Measurements from ENCODE around the gene ZNF587B.
"Not testable (repeated sequence)": the region's sequence is repeated elsewhere in the genome, so short reads cannot be mapped to it uniquely, and the experiment has no call there.

ZNF587B gene

DNA sequence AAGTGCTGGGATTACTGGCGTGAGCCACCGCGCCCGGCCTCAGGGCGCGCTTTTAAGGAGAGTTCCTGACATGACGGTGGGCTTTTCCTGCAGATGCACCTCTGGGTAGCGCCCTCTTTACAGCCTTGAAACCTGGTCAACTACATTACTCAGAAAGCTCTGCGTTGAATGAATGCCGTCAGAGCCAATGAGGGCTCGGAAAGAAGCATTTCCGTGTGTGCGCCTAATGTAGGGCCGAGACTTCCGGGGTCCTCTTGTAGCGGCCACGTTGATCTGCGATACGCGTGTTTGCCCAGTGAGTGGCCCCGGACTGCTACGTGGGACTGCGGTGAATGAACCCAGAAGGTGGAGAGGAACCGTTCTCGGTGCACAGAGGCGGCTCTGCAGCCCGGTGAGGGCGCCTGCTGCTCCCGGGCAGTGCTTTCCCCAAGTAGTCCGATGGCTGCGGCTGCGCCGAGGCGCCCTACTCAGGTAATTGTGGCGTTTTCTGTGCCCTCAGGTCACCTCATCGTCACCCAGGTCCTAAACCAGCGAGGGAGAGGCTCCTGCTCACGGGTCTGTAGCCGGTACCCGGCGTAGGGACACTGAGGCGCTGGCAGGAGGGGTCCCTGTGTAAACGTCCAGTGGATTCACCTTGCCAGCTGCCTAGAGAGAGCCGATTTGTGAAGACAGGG lies 10.5 kb upstream of the ZNF587B start:
- DNase-seq (ENCODE audit: low spot score) = peak; percentile 87

DNA sequence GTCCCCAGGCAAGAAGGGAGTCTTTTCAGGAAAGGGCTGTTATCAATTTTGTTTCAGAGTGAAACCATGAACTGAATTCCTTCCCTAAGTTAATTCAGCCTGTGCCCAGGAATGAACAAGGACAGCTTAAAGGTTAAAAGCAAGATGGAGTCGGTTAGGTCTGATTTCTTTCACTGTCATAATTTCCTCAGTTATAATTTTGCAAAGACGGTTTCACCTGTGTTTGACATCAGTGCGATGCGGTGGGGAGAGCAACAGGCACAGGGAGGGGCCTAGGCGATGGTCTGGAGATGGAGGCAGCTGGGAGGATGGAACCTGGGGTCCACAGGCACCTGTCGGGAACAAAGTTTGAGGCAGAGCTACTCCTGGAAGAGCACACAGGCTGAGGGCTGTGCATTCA lies 9.5 kb upstream of the ZNF587B start:
- DNase-seq (ENCODE audit: low spot score) = no peak

DNA sequence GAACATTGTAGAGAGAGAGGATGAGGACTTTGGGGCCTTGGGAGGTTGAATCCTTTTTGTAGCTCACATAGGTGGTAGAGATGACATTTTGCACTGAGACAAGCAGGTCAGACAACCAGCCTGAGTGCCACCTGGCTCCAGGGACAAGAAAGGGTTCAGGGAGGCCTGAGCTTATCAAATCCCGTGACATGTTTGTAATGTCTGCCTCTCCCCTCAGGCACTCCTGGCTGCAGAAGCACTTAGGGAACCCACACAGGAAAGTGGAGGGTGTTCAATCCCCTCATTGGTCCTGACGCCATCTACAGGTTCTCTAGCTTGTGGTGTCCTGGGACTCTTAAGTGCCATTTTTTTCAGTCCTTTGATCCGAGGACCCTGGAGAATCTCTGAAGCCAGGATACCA lies 9.0 kb upstream of the ZNF587B start:
- not testable (repeated sequence) for DNase-seq (ENCODE audit: low spot score)

DNA sequence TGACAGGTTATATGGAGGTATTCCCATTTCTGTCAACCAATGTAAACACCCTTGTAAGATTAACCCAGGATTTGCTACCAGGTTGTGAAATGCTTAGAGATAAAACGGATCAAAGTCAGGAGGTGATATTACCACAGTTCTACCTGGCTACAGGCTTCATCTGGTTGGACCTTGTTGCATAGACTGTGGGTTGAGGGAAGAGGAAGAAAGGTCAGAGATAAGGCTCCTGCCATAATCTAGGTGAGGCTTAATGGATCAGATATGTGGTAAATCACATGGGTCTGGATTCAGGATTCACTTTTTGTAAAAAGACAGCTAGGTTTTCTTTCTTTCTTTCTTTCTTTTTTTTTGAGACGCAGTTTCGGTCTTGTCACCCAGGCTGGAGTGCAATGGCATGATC lies 8.6 kb upstream of the ZNF587B start:
- not testable (repeated sequence) for DNase-seq (ENCODE audit: low spot score)

DNA sequence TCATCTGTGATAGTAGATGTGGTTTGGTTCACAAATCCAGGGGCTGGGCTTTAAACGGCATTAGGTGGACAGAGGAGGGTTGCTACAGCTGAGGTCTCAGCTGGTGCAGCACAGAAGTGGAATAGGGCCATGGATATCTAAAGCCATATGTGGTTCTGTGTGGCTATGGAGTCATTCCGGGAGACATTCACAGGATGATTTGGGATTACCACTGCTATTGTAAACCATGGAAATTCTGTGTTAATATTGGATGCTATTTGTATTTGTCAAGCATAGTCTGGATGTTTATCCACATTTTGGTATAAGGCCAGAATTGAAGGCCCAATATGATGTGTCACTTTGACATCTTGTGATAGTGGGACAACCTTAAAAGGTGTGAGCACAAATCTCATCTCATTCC lies 6.9 kb upstream of the ZNF587B start:
- DNase-seq (ENCODE audit: low spot score) = not testable (repeated sequence)

DNA sequence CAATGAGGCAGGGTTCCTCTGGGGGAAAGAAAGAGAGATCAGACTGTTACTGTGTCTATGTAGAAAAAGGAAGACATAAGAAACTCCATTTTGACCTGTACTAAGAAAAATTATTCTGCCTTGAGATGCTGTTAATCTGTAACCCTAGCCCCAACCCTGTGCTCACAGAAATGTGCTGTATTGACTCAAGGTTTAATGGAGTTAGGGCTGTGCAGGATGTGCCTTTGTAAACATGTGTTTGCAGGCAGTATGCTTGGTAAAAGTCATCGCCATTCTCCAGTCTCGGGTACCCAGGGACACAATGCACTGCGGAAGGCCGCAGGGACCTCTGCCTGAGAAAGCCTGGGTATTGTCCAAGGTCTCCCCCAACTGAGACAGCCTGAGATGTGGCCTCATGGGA lies 6.5 kb upstream of the ZNF587B start:
- not testable (repeated sequence) for DNase-seq (ENCODE audit: low spot score)

DNA sequence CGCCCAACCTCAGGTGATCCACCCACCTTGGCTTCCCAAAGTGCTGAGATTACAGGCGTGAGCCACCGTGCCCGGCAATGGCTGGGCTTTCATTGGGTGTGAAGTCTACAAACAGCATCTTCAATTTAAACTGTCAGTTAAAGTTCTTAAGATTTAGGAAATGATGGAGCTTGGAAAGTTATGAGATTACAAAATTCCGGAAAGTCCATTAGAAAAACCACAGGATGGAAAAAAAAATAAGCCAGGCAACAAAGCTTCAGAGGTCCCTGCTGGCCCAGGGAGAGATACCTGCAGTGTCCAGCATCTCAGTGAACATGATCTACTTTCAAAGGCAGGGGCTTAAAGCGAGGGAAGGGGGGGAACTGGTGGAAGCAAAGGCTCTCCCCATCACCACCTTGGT lies 4.6 kb upstream of the ZNF587B start:
- no peak for DNase-seq (ENCODE audit: low spot score)

DNA sequence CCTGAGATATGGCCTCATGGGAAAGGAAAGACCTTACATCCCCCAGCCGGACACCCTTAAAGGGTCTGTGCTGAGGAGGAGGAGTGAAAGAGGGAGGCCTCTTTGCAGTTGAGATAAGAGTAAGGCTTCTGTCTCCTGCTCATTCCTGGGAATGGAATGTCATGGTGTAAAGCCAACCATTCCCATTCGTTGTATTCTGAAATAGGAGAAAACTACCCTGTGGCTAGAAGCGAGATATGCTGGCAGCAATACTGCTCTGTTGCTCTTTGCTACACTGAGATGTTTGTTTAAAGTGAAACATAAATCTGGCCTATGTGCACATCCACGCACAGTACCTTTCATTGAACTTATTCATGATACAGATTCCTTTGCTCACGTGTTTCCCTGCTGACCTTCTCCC lies 783 bp upstream of the ZNF587B start:
- DNase-seq (ENCODE audit: low spot score) = no peak

DNA sequence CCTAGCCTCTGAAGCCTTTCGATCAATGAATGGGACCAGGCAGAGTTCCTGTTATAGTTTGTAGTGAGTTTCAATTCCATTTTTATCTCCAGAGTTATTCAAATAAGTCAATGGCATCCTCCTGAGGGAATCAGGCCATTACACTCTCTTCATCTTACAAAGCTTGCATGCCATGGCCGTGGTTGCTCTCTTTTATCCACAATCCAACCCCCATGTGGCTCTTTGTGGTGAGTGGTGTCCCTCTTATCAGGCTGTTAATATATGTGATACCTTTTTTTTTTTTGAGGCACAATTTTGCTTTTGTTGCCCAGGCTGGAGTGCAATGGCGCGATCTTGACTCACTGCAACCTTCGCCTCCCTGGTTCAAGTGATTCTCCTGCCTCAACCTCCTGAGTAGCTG lies 6.9 kb downstream of the ZNF587B start:
- not testable (repeated sequence) for DNase-seq (ENCODE audit: low spot score)

DNA sequence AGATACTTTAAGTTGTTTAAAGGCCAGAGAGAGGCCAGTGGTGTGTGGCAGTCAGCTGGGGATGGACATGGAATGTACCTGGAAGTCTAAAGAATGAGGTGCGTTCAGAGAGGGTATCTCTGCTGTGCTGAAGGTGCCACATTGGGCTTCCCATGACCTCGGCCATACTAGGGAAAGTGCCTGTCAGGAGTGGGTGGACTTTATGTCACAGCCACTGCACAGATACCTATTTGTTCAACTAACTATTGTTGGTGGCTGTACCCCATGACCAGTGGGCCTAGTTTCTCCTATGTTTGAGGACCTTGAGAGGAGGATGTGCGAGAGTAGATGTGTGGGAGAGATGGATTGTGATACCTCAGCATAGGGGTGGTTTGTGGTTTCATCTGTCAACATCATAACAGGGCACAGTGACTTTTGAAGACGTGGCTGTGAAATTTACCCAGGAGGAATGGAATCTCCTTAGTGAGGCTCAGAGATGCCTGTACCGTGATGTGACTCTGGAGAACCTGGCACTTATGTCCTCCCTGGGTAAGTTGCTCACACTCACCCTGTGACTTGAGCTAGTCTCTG lies 8.6 kb downstream of the ZNF587B start:
- DNase-seq (ENCODE audit: low spot score) = not testable (repeated sequence)

DNA sequence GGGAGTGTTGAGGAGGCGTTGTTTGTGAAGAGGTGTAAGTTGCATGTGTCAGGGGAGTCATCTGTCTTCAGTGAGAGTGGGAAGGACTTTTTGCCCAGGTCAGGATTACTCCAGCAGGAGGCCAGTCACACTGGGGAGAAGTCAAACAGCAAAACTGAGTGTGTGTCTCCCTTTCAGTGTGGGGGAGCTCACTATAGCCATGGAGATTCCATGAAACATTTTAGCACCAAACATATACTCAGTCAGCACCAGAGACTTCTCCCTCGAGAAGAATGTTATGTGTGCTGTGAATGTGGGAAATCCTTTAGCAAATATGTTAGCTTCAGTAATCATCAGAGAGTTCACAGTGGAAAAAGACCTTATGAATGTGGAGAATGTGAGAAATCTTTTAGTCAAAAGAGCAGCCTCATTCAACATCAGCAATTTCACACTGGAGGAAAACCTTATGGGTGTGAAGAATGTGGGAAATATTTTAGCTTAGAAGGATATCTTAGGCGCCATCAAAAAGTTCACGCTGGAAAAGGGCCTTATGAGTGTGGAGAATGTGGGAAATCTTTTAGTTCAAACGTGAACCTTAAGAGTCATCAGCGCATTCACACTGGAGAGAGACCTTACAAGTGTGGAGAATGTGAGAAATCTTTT lies 11.1 kb downstream of the ZNF587B start:
- DNase-seq (ENCODE audit: low spot score) = no peak

DNA sequence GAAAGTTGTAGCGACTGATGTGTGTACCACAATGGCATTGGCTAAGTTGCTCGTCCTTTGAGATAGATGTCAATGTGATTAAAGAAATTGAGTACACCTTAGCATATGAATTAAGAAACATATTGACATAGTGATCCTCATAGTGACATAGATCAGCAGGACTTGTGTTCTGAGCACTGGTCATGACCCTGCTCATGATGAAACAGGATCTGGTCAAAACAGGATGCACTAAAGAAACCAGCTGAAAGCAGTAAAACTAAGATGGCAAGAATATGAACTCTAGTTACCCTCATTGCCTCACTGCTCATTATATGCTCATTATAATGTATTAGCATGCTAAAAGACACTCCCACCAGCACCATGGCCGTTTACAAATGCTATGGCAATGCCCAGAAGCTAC lies 17.1 kb downstream of the ZNF587B start:
- DNase-seq (ENCODE audit: low spot score) = not testable (repeated sequence)

DNA sequence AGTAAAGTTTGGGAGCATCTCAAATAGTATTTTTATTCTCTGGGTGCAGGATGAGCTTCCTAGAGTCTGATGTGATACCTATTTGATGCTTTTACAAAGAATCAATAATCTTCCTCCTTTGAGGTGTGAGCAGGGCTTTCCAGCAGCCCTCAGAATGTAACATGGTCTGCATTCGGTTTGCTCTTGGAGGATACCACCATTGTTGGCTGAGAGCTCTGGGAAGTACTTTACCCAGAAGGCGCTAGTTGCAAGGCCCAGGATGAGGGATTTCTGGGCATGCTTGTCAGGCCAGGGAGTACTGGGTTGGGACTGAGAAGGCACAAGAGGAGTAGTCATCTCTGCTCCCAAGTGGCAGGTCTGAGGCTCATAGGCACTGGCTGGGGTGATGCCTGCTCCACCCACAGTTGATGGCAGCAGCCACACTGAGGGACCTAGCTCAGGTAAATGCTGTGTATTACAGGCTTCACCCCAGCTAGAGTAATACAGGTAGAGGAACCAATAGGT lies 19.1 kb downstream of the ZNF587B start:
- not testable (repeated sequence) for DNase-seq (ENCODE audit: low spot score)

DNA sequence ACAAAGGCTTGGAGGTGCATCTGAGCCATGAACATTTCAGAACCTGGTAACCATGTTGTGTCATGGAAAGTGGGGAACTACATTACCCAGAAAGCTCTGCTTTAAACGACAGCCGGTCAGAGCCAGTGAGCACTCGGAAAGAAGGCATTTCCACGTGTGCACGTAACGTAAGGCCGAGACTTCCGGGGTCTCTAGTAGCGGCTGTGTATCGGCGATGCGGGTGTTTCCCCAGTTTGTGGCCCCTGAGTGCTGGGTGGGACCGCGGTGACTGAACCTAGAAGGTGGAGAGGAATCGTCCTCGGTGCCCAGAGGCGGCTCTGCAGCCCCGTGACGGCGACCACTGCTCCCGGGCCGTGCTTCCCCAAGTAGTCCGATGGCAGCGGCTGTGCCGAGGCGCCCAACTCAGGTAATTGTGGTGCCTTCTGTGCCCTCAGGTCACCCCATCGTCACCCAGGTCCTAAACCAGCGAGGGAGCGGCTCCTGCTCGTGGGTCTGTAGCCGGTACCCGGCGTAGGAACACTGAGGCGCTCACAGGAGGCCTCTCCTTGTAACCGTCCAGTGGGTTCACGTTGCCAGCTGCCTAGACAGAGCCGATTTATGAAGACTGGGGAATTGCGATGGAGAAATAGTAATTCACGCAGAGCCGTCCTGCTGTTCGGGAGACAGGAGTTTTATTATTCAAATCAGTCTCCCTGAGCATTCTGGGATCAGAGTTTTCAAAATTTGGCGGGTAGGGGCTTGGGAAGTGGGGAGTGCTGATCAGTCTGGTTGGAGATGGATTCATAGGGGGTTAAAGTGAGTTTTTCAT lies 19.8 kb downstream of the ZNF587B start, which contains the start of gene ZNF587:
TSS of gene ZNF587 (plus strand) at position 194 of the 808 bp plus-strand sequence. CDS start at position 374, 180 bp downstream.
- DNase-seq (ENCODE audit: low spot score) = peak; percentile 81

DNA sequence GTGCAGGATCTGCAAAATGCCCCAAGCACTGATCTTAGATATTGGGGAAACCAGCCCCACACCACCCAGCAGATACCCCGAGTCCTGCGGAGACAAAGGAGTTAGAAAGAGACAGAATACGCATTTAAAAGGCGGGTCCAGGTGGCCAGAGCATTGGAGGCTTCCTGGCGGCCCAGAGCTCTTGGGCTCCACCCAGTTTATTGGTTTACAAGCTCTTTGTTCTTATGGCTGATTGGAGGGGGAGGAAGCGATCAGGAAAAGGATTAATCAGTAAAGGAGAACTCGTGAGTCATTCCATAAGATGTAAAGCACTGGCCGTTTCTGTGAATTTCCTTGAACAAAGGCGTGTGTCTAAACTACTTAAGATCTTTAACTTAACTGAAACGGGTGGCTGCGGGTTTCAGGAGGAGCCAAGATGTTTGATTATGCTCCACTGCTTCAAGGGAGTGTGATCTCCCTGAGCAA lies 20.5 kb downstream of the ZNF587B start:
- DNase-seq (ENCODE audit: low spot score) = no peak

DNA sequence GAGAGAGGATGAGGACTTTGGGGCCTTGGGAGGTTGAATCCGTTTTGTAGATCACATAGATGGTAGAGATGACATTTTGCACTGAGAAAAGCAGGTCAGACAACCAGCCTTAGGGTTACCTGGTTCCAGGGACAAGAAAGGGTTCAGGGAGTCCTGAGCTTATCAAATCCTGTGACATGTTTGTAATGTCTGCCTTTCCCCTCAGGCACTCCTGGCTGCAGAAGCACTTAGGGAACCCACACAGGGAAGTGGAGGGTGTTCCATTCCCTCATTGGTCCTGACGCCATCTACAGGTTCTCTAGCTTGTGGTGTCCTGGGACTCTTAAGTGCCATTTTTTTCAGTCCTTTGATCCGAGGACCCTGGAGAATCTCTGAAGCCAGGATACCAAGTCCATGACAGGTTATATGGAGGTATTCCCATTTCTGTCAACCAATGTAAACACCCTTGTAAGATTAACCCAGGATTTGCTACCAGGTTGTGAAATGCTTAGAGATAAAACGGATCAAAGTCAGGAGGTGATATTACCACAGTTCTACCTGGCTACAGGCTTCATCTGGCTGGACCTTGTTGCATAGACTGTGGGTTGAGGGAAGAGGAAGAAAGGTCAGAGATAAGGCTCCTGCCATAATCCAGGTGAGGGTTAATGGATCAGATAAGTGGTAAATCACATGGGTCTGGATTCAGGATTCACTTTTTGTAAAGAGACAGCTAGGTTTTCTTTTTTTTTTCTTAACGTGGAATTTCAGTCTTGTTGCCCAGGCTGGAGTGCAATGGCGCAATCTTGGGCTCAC lies 21.9 kb downstream of the ZNF587B start:
- DNase-seq (ENCODE audit: low spot score) = not testable (repeated sequence)

DNA sequence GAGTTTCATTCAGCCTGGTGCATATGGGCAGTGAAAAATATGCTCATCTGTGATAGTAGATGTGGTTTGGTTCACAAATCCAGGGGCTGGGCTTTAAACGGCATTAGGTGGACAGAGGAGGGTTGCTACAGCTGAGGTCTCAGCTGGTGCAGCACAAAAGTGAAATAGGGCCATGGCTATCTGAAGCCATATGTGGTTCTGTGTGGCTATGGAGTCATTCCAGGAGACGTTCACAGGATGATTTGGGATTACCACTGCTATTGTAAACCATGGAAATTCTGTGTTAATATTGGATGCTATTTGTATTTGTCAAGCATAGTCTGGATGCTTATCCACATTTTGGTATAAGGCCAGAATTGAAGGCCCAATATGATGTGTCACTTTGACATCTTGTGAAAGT lies 24.0 kb downstream of the ZNF587B start:
- not testable (repeated sequence) for DNase-seq (ENCODE audit: low spot score)

DNA sequence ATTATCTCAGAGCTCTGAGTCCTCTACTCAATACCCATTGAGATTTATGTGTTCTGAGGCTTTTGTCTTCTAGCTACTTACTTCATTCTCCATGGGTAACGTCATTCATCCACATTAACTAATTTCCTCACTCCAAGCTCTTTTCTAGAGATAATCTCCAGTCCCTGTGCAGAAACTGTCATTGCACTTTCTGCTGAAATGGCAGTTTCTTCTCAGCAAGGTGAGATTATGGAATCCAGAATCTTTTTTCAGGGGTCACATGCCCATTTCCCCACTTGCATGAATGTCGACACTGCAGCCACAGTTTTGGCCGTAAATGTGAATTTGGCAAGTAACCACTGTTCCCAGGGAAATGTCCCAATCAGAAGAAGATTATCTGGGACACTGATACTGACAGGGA lies 32.3 kb downstream of the ZNF587B start:
- DNase-seq (ENCODE audit: low spot score) = not testable (repeated sequence)

DNA sequence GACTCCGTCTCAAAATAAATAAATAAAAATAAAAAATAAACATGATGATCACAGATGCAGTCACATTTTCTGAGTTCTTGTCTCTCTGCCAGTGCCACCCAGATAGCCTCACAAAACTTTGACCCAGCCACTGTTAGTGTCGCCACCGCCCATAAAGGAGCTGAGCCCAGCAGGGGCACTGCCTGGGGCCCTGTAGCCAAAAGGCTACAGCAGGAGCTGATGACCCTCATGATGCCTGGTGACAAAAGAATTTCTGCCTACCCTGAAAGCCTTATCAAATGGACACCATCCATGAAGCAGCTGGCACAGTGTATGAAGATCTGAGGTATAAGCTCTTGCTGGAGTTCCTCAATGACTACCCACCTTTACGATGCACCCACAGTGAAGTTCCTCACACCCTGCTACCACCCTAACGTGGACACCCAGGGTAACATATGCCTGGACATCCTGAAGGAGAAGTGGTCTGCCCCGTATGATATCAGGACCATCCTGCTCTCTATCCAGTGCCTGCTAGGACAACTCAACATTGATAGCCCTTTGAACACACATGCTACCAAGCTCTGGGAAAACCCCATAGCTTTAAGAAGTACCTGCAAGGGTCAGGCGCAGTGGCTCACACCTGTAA lies 37.9 kb downstream of the ZNF587B start:
- no peak for DNase-seq (ENCODE audit: low spot score)

DNA sequence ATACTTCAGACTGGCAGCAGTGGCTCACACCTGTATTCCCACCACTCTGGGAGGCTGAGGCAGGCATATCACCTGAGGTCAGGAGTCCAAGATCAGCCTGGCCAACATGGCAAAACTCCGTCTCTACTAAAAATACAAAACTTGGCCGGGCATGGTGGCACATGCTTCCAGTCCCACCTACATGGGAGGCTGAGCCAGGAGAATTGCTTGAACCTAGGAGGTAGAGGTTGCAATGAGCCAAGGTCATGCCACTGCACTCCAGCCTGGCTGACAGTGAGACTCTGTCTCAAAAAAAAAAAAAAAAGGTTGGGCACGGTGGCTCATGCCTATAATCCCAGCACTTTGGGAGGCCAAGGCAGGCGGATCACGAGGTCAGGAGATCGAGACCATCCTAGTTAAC lies 39.6 kb downstream of the ZNF587B start:
- DNase-seq (ENCODE audit: low spot score) = not testable (repeated sequence)

DNA sequence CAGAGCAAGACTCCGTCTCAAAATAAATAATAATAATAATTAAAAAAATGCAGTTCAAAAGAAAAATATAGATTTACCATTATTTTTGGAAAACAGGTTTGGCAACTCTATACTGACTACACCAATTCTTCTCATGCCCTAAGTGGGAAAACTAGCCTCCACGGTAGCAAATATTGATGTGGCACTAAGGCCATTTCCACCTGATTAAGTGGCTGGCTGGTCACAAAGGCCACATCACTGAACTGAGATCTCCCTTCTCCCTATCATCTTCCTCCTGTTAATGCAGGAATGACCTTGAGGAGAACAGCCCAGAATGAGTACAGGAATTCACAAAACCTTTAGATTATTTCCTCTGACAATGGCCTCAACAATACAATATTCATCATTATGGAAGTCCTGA lies 40.1 kb downstream of the ZNF587B start:
- DNase-seq (ENCODE audit: low spot score) = no peak
